ENCODE data around the gene TXNDC2.
"Not testable (repeated sequence)": the region's sequence is repeated elsewhere in the genome, so short reads cannot be mapped to it uniquely, and the experiment has no call there.

Gene TXNDC2

GRCh38 chr18:9884532-9885140, 1.1 kb upstream of the TXNDC2 start:
- DNase-seq (ENCODE audit: low read depth in 2 of 2), result no peak

GRCh38 chr18:9886005-9886348, 204 bp downstream of the TXNDC2 start:
- DNase-seq (ENCODE audit: low read depth in 2 of 2), result no peak

GRCh38 chr18:9887992-9888391, 2.2 kb downstream of the TXNDC2 start:
- DNase-seq (ENCODE audit: low read depth in 2 of 2), result no peak

DNA sequence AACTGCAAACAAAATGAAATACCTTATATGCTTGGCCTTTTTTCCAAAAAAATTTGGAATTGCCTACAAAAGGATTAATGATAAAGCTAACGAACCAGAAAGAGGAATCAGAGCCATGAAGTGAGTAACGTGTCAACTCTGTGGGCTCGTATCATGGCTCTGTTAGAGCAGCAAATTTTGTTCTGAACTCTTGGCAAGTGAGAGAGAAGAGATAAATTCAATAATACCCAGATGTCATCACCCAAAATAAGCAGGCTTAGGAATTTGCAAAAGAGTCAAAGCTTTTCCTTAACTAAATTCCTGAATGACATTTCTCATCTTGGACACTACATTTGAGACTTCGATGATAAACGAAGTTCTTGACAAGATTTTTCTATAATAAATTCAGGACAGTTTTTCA, 4.4 kb downstream of the TXNDC2 start:
- DNase-seq (ENCODE audit: low read depth in 2 of 2), result no peak

- DNase-seq (ENCODE audit: low read depth in 2 of 2), result no peak
Observed at GRCh38 chr18:9890957-9891356, 5.2 kb downstream of the TXNDC2 start.

GRCh38 chr18:9891515-9891914, 5.7 kb downstream of the TXNDC2 start:
- not testable (repeated sequence) for DNase-seq (ENCODE audit: low read depth in 2 of 2)

GRCh38 chr18:9894454-9895068, 8.8 kb downstream of the TXNDC2 start:
- DNase-seq (ENCODE audit: low read depth in 2 of 2), result no peak

DNA sequence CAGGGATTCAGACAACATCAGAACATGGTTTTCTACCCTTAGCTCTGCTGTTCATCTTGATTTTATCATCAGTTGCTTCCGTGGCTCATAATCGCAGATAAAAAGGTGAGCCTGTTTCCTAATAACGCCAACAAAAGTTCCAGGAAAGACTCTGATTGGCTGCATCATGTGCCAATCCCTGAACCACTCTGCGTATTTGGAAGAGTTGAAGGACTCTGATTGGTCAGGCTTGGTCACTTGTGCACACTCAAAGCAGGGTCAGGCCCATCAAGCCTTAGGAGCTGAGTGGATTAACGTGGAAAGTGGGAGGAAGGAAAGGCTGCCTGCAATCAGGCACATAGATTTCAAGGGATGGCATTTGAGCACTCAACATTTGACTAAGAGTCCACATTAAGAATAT, 11.4 kb downstream of the TXNDC2 start:
- no peak for DNase-seq (ENCODE audit: low read depth in 2 of 2)

- not testable (repeated sequence) for DNase-seq (ENCODE audit: low read depth in 2 of 2)
Observed at GRCh38 chr18:9897787-9898291, 12.1 kb downstream of the TXNDC2 start.

GRCh38 chr18:9898792-9899549, 13.2 kb downstream of the TXNDC2 start:
- no peak for DNase-seq (ENCODE audit: low read depth in 2 of 2)

DNA sequence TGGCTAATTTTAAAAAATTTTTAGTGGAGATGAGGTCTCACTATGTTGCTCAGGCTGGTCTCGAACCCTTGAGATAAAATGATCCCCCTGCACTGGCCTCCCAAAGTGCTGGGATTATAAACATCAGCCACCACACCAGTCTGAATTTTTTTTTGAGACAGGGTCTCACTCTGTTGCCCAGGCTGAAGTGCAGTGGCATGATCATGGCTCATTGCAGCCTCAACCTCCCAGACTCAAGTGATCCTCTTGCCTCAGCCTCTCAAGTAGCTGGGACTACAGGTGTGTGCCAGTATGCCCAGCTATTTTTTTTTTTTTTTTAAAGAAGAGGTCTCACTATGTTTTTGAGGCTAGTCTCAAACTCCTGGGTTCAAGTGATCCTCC, 13.8 kb downstream of the TXNDC2 start:
- DNase-seq (ENCODE audit: low read depth in 2 of 2), result not testable (repeated sequence)

DNA sequence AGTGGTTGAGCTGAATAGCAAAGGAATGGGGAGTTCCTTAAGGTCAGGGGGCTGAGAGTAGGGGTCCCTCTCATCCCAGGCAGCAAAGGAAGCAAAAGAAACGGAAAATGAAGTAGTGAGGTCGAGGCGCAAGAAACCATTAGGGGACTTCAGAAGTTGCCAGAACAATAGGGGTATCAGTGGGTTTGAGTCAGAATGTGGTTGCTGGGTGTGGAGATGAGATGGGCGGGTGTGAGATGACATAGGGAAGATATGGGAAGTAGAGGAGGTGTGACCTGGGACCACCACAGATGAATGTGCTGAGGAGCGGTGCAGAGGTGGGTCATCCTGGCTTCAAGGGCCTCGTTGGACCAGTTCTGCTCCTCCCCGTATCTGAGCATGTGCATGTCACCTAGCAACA, 14.9 kb downstream of the TXNDC2 start:
- no peak for DNase-seq (ENCODE audit: low read depth in 2 of 2)

GRCh38 chr18:9901377-9901776, 15.6 kb downstream of the TXNDC2 start:
- DNase-seq (ENCODE audit: low read depth in 2 of 2), result no peak

DNA sequence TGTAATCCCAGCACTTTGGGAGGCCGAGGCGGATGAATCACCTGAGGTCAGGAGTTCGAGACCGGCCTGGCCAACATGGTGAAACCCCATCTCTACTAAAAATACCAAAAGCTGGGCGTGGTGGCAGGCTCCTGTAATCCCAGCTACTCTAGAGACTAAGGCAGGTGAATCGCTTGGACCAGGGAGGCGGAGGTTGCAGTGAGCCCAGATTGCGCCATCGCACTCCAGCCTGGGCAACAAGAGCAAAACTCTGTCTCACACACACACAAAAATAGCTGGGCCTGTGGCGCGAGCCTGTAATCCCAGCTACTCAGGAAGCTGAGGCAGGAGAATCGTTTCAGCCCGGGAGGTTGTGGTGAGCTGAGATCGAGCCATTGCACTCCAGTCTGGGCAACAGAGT, 16.5 kb downstream of the TXNDC2 start:
- not testable (repeated sequence) for DNase-seq (ENCODE audit: low read depth in 2 of 2)

- no peak for DNase-seq (ENCODE audit: low read depth in 2 of 2)
Observed at GRCh38 chr18:9902832-9903231, 17.1 kb downstream of the TXNDC2 start.

- no peak for DNase-seq (ENCODE audit: low read depth in 2 of 2)
Observed at GRCh38 chr18:9905401-9905922, 19.7 kb downstream of the TXNDC2 start.

- DNase-seq (ENCODE audit: low read depth in 2 of 2), result no peak
Observed at GRCh38 chr18:9906481-9906880, 20.7 kb downstream of the TXNDC2 start.

GRCh38 chr18:9907867-9908266, 22.1 kb downstream of the TXNDC2 start:
- no peak for DNase-seq (ENCODE audit: low read depth in 2 of 2)

- DNase-seq (ENCODE audit: low read depth in 2 of 2), result no peak
Observed at GRCh38 chr18:9910071-9910470, 24.3 kb downstream of the TXNDC2 start.

GRCh38 chr18:9910661-9911060, 24.9 kb downstream of the TXNDC2 start:
- DNase-seq (ENCODE audit: low read depth in 2 of 2), result no peak

DNA sequence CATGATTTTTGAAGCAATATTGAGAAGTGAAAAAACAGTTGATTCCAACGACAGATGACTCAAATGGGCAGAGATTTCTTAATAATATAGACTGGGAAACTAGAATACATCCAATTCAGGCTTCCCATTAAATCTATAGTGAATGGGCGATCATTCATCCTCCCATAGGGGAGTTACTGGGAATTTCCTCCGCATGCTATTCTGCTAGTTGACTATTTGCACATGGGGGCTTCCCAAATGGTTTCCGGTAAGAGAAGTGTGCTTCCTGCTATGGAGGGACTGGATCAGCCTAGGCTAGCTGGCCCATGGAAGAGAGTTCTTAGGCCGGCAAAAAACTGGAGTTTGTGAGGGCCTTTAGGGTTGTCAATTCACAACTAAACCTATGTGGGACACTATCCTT, 25.5 kb downstream of the TXNDC2 start:
- DNase-seq (ENCODE audit: low read depth in 2 of 2), result no peak

DNA sequence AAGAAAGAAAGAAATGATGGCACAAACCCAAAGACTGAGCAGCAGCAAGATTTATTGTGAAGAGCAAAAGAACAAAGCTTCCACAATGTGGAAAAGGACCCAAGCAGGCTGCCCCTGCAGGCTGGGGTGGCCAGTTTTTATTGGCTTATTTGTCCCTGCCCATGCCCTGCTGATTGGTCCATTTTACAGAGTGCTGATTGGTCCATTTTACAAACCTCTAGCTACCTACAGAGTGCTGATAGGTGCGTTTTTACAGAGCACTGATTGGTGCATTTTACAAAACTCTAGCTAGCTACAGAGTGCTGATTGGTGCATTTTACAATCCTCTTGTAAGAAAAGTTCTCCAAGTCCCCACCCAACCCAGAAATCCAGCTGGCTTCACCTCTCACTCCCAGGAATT, 26.5 kb downstream of the TXNDC2 start:
- DNase-seq (ENCODE audit: low read depth in 2 of 2), result not testable (repeated sequence)

- no peak for DNase-seq (ENCODE audit: low read depth in 2 of 2)
Observed at GRCh38 chr18:9913151-9913525, 27.4 kb downstream of the TXNDC2 start.

Data from stimulated activated CD8-positive, alpha-beta memory T cell treated with anti-CD3 and anti-CD28 coated beads, Interleukin-15, amount 100 ng/mL, for 4 hours (primary cell).